ENCODE data around the gene C17orf114.

The C17orf114 gene

GRCh38 chr17:4800462-4801196, 1.5 kb downstream of the C17orf114 start:
- H3K27me3 ChIP-seq (ENCODE audit: control insufficient read depth, insufficient read depth, low read length): no peaks in the 10 kb centered on the region
- no peak overlapping the region for H2BK20ac ChIP-seq (ENCODE audit: low read depth, low read length)
- peak overlapping the region; percentile 24 for H2AK9ac ChIP-seq (replicated peaks; ENCODE audit: low read depth, low read length, poor library complexity)
- H3K14ac ChIP-seq (replicated peaks; ENCODE audit: low read depth, low read length): no peak overlapping the region
- no TSS peak for BruUV-seq (replicated peaks)
- H3K36me3 ChIP-seq (ENCODE audit: control insufficient read depth, insufficient read depth, low read length): peaks cover 17% of the 10 kb centered on the region
- H4K5ac ChIP-seq (ENCODE audit: low read depth, low read length): no peak overlapping the region
- 51% methylated on average over 5 of the region's 10 CpGs; no CpG with 5 or more reads in 1 of the 2 experiments for WGBS, 2 experiments (ENCODE audit: extremely low coverage in 2 of 2, insufficient read length in 1 of 2)
- no peak overlapping the region for H2AK5ac ChIP-seq (ENCODE audit: low read depth, low read length)
- H3K9ac ChIP-seq (ENCODE audit: low read depth, low read length): no peak overlapping the region
- no peak overlapping the region for H2BK120ac ChIP-seq (ENCODE audit: low read depth, low read length)
- no peak overlapping the region for H2BK5ac ChIP-seq (ENCODE audit: low read depth, low read length, poor library complexity, severe bottlenecking)
- no peak overlapping the region for H3K56ac ChIP-seq (ENCODE audit: extremely low read depth, insufficient read depth, low read length)
- H3K18ac ChIP-seq (ENCODE audit: low read depth, low read length): no peak overlapping the region
- ATAC-seq (ENCODE audit: low read depth): no peak
- no peak overlapping the region for H4K91ac ChIP-seq (ENCODE audit: insufficient read depth, low read depth, low read length)
- H3K23ac ChIP-seq (ENCODE audit: low read depth, low read length): no peak overlapping the region
- H3K4me1 ChIP-seq (ENCODE audit: control insufficient read depth, insufficient read depth, low read length): no peaks in the 10 kb centered on the region
- H3K4me2 ChIP-seq (ENCODE audit: low read depth, low read length): no peak overlapping the region
- dilution Hi-C loops (cut with HindIII; ENCODE audit: low sequenced_read_pairs, unreplicated experiment): no loop called here
- no peak overlapping the region for H3K27ac ChIP-seq (ENCODE audit: insufficient read depth, low read length)
- no peak overlapping the region for H2AFZ ChIP-seq (replicated peaks; ENCODE audit: low read length, poor library complexity)
- in situ Hi-C loops (cut with MboI; ENCODE audit: low sequenced_read_pairs): no loop called here
- no peak for TF ChIP-seq NFE2L2 (IDR thresholded peaks at IDR 0.05; ENCODE audit: low read depth, low read length)
- TF ChIP-seq CTCF (conservative IDR thresholded peaks at IDR 0.05; ENCODE audit: low read depth, low read length): no peak
- TF ChIP-seq CHD1 (IDR thresholded peaks at IDR 0.05; ENCODE audit: low read depth, low read length): no peak
- no peak for TF ChIP-seq MAZ (IDR thresholded peaks at IDR 0.05; ENCODE audit: borderline replicate concordance, low read depth, low read length)
- TF ChIP-seq RAD21 (IDR thresholded peaks at IDR 0.05; ENCODE audit: low read length): no peak
- TF ChIP-seq BHLHE40 (IDR thresholded peaks at IDR 0.05; ENCODE audit: low read depth, low read length): no peak
- no peak for TF ChIP-seq RFX5 (IDR thresholded peaks at IDR 0.05; ENCODE audit: low read depth, low read length)
- no peak for TF ChIP-seq SMC3 (IDR thresholded peaks at IDR 0.05; ENCODE audit: low read depth, low read length)
- TF ChIP-seq USF2 (IDR thresholded peaks at IDR 0.05; ENCODE audit: low read depth, low read length): no peak
- TF ChIP-seq POLR2A (IDR thresholded peaks at IDR 0.05; ENCODE audit: low read depth, low read length): no peak
- TF ChIP-seq MXI1 (IDR thresholded peaks at IDR 0.05; ENCODE audit: borderline replicate concordance, low read depth, low read length): no peak
- no peak for TF ChIP-seq MAFK (IDR thresholded peaks at IDR 0.05; ENCODE audit: low read depth, low read length)
- no peak for TF ChIP-seq CEBPB (IDR thresholded peaks at IDR 0.05; ENCODE audit: low read depth, low read length)
- no peak for TF ChIP-seq RCOR1 (IDR thresholded peaks at IDR 0.05; ENCODE audit: insufficient replicate concordance, low read length)
- no peak for TF ChIP-seq FOS (IDR thresholded peaks at IDR 0.05; ENCODE audit: low read depth, low read length)
- peaks cover 11 to 28% of the 10 kb centered on the region in 2 experiments; a peak in 3 of 4 replicates for H3K79me1 ChIP-seq (ENCODE audit: low read depth in 1 of 2, low read length in 2 of 2)
- CTCF ChIA-PET: interaction anchor here (1.0 kb wide), 1 partner anchor 87 kb away, joined by 3 read pairs; no protein-coding TSS in a partner anchor
- H3K9me1 ChIP-seq (ENCODE audit: insufficient read depth, low read length): peaks cover 7% of the 10 kb centered on the region
- H3K4ac ChIP-seq (ENCODE audit: low read depth, low read length): no peak overlapping the region
- POLR2A ChIA-PET (ENCODE audit: unreplicated experiment): no interaction called here
- no peak overlapping the region for H3K4me3 ChIP-seq (ENCODE audit: insufficient read depth, low read depth, low read length)
- no peak for DNase-seq
- no peak overlapping the region for H2BK15ac ChIP-seq (ENCODE audit: low read depth, low read length)
- no peaks in the 10 kb centered on the region for H3K9me3 ChIP-seq (ENCODE audit: control insufficient read depth, insufficient read depth, low read length)
- H4K20me1 ChIP-seq (ENCODE audit: insufficient read depth, low read length): peaks cover 3% of the 10 kb centered on the region; the same call in 1 of the 2 replicates
- intact Hi-C loops (cut with micrococcal nuclease): no loop called here
- no peak overlapping the region for H4K8ac ChIP-seq (ENCODE audit: low read depth in 2 of 2, low read length in 2 of 2)
